ENCODE results near the gene GIN1. TPM values are rescaled to one million over a fixed set of nuclear protein-coding genes. Genes with fewer than 3 reads are reported as not detected.

Gene GIN1
- total RNA-seq, 1 experiment from 2014 or later: 6.6 TPM

DNA sequence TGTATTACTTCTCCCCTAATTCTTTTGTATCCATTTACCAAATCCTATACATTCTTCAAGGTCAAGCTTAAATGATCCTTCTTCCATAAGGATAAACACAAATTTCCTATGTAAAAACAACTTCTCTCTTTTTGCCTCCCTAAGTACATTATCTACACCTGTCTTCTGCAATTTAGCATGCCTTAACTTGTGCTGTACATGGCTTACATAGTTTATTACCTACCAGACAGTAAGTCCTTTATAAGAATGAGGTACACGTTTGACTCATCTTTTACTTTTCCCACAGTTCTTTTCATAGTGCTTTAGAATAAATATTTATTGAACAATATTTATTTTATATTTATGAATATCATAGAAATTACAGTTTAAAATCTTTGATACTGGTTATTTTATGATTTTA is 33.4 kb downstream of the GIN1 start:
- Histone ChIP-seq H3K4ac (ENCODE audit: low read depth, low read length) (no peak overlapping the region), H3T11ph (ENCODE audit: low read length) (no peak overlapping the region), H2BK120ac (ENCODE audit: low read depth, low read length, poor library complexity, severe bottlenecking) (no peak overlapping the region), H3K56ac (ENCODE audit: insufficient read length, low read depth, low read length) (no peak overlapping the region), H3K9ac (ENCODE audit: extremely low read depth, insufficient read length, low read length) (no peak overlapping the region), H2BK5ac (ENCODE audit: insufficient read length, low read length) (no peak overlapping the region), H2BK12ac (ENCODE audit: insufficient read length, low read depth, low read length) (no peak overlapping the region), H3K14ac (ENCODE audit: insufficient read depth, low read length) (no peak overlapping the region), H4K8ac (replicated peaks; ENCODE audit: insufficient read length, low read depth, low read length) (no peak overlapping the region), H2BK20ac (ENCODE audit: low read depth, low read length, poor library complexity, severe bottlenecking) (no peak overlapping the region), H3K79me2 (ENCODE audit: insufficient read depth, low read length) (no peaks in the 10 kb centered on the region), H3K18ac (ENCODE audit: insufficient read length, low read depth, low read length) (no peak overlapping the region), H2AFZ (ENCODE audit: low read length) (no peak overlapping the region), H3K4me2 (ENCODE audit: insufficient read depth, insufficient read length, low read length) (no peak overlapping the region), H2AK5ac (ENCODE audit: insufficient read length, low read length) (no peak overlapping the region), H3K23me2 (ENCODE audit: insufficient read length, low read depth, low read length, poor library complexity, severe bottlenecking) (no peaks in the 10 kb centered on the region), H4K20me1 (ENCODE audit: control insufficient read depth, insufficient read depth, insufficient read length) (no peaks in the 10 kb centered on the region), H3K27me3 (ENCODE audit: insufficient read depth, low read length) (no peaks in the 10 kb centered on the region), H4K91ac (ENCODE audit: insufficient read length, low read depth, low read length) (no peak overlapping the region), H3K79me1 (ENCODE audit: insufficient read depth, low read depth, low read length, poor library complexity, severe bottlenecking) (no peaks in the 10 kb centered on the region), H3K23ac (ENCODE audit: insufficient read length, low read depth, low read length) (no peak overlapping the region), H4K5ac (ENCODE audit: insufficient read length, low read depth, low read length) (no peak overlapping the region), H3K27ac (ENCODE audit: insufficient read length, low read depth, low read length) (no peak overlapping the region), H3K9me3 (ENCODE audit: control insufficient read depth, low read depth, low read length) (peaks cover 6% of the 10 kb centered on the region), H3K4me1 (ENCODE audit: insufficient read depth, low read length) (no peaks in the 10 kb centered on the region), H2BK15ac (ENCODE audit: low read depth, low read length) (no peak overlapping the region)
- H3K27me3 Mint-ChIP-seq (ENCODE audit: low read depth): peaks cover 2% of the 10 kb centered on the region; the same call in 1 of the 2 replicates
- WGBS (ENCODE audit: extremely low coverage, insufficient read length, low lambda C conversion rate): no CpG with 5 or more reads among the region's 1 CpG
- H3K36me3 Mint-ChIP-seq (ENCODE audit: insufficient read depth in 1 of 3, low read depth in 3 of 3): peaks cover 23 to 53% (median 39%) of the 10 kb centered on the region in 3 experiments
- TF ChIP-seq, protein P1, sequence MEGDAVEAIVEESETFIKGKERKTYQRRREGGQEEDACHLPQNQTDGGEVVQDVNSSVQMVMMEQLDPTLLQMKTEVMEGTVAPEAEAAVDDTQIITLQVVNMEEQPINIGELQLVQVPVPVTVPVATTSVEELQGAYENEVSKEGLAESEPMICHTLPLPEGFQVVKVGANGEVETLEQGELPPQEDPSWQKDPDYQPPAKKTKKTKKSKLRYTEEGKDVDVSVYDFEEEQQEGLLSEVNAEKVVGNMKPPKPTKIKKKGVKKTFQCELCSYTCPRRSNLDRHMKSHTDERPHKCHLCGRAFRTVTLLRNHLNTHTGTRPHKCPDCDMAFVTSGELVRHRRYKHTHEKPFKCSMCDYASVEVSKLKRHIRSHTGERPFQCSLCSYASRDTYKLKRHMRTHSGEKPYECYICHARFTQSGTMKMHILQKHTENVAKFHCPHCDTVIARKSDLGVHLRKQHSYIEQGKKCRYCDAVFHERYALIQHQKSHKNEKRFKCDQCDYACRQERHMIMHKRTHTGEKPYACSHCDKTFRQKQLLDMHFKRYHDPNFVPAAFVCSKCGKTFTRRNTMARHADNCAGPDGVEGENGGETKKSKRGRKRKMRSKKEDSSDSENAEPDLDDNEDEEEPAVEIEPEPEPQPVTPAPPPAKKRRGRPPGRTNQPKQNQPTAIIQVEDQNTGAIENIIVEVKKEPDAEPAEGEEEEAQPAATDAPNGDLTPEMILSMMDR (conservative IDR thresholded peaks at IDR 0.05): no peak
- H3K4me1 Mint-ChIP-seq: no peaks in the 10 kb centered on the region
- peaks cover 17 to 24% of the 10 kb centered on the region in 2 experiments for H3K9me3 Mint-ChIP-seq
- no peak overlapping the region for H3K4me3 Mint-ChIP-seq
- no peak overlapping the region for H3K27ac Mint-ChIP-seq
- no peak for DNase-seq
